ENCODE measurements around the gene OSGIN1.

DNA sequence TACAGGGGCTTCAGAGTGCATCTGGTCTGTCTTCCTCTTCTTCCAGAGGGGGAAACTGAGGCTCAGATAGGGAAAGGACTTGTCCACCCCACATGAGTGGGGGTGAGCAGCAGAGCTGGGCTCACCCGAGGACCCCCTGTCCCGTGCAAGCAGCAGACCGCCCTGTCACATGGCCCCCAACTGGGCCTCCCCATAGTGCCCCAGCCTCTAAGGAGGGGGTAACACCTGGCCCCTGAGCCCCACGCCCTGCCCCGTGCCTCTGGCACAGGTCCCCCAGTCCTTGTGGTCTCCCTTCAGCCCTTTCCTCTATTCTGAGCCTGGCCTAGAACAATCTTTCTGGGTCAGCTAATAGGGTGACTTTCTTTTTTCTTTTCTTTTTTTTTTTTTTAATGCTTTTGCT, 8.6 kb downstream of the OSGIN1 start:
- TF ChIP-seq GLIS1 (tag by site-specific recombination; IDR thresholded peaks at IDR 0.05) (no peak), ZBTB44 (tag by site-specific recombination; IDR thresholded peaks at IDR 0.05) (no peak), SP2 (tag by site-specific recombination; IDR thresholded peaks at IDR 0.05) (no peak), EGR2 (tag by site-specific recombination; IDR thresholded peaks at IDR 0.05; ENCODE audit: low read depth) (no peak), YY1 (tag by site-specific recombination; IDR thresholded peaks at IDR 0.05) (no peak), ZNF302 (tag by site-specific recombination; IDR thresholded peaks at IDR 0.05; ENCODE audit: low read depth) (no peak)
- TF ChIP-seq, protein P1, sequence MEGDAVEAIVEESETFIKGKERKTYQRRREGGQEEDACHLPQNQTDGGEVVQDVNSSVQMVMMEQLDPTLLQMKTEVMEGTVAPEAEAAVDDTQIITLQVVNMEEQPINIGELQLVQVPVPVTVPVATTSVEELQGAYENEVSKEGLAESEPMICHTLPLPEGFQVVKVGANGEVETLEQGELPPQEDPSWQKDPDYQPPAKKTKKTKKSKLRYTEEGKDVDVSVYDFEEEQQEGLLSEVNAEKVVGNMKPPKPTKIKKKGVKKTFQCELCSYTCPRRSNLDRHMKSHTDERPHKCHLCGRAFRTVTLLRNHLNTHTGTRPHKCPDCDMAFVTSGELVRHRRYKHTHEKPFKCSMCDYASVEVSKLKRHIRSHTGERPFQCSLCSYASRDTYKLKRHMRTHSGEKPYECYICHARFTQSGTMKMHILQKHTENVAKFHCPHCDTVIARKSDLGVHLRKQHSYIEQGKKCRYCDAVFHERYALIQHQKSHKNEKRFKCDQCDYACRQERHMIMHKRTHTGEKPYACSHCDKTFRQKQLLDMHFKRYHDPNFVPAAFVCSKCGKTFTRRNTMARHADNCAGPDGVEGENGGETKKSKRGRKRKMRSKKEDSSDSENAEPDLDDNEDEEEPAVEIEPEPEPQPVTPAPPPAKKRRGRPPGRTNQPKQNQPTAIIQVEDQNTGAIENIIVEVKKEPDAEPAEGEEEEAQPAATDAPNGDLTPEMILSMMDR (tag by site-specific recombination; IDR thresholded peaks at IDR 0.05): no peak
